OCI-LY7 (cell line): ENCODE measurements around the gene ELMO1. TPM values are rescaled to one million over a fixed set of nuclear protein-coding genes. Genes with fewer than 3 reads are reported as not detected.

Source experiments
- BruUV-seq: library from RNA; stranded (reverse); fragments of 400-500 nt; replicated peaks from 2 replicates; lab custom pipeline; 2021; lab: Mats Ljungman, UMichigan
- CTCF ChIA-PET: fragments of 300-600 bp; sonication (Branson Sonifier 250); formaldehyde crosslinking; loops from one replicate; lab custom pipeline; 2022; ENCODE audit warnings: antibody characterized with exemption; ENCODE audit not compliant: unreplicated experiment; lab: Charles Lee
- POLR2A ChIA-PET: fragments of 300-600 bp; sonication (Branson Sonifier 250); formaldehyde crosslinking; loops from one replicate; lab custom pipeline; 2022; ENCODE audit warnings: antibody characterized with exemption; lab: Charles Lee
- DNase-seq: peaks from one replicate; pipeline ENCODE4 v3.0.0-alpha.2; 2015; ENCODE audit warnings: low spot score
- H2AFZ ChIP-seq: fragments of 200-600 bp; sonication (generic), shearing (Covaris generic); 2 replicates; pipeline ENCODE4 v1.6.1; 2014; ENCODE audit warnings: mild to moderate bottlenecking, antibody characterized with exemption, low read length, moderate library complexity
- H3K27ac ChIP-seq: fragments of 200-600 bp; sonication (generic); 2 replicates; pipeline ENCODE4 v1.5.1; 2014; ENCODE audit warnings: mixed run types, low read depth, mild to moderate bottlenecking, moderate library complexity, low read length, inconsistent platforms; ENCODE audit not compliant: poor library complexity, severe bottlenecking
- H3K36me3 ChIP-seq: fragments of 200-600 bp; sonication (generic); 2 replicates; pipeline ENCODE4 v1.6.1; 2014; ENCODE audit warnings: mild to moderate bottlenecking, antibody characterized with exemption, low read length, moderate library complexity, mixed read lengths; ENCODE audit not compliant: insufficient read depth
- H3K4me1 ChIP-seq: fragments of 200-600 bp; sonication (generic); 2 replicates; pipeline ENCODE4 v1.5.1; 2014; ENCODE audit warnings: mild to moderate bottlenecking, low read length; ENCODE audit not compliant: insufficient read depth, poor library complexity, severe bottlenecking
- H3K4me2 ChIP-seq: fragments of 200-600 bp; sonication (generic); 2 replicates; pipeline ENCODE4 v1.6.1; 2014; ENCODE audit warnings: mild to moderate bottlenecking, low read length
- H3K4me3 ChIP-seq: fragments of 200-600 bp; sonication (generic); 2 replicates; pipeline ENCODE4 v1.5.1; 2014; ENCODE audit warnings: mild to moderate bottlenecking, low read depth, low read length; ENCODE audit not compliant: poor library complexity, severe bottlenecking
- H3K79me2 ChIP-seq: fragments of 200-600 bp; sonication (generic); 2 replicates; pipeline ENCODE4 v1.6.1; 2016; ENCODE audit warnings: low read depth, mild to moderate bottlenecking, low read length, moderate library complexity, mixed read lengths; ENCODE audit not compliant: insufficient read depth
- H3K9me2 ChIP-seq: fragments of 200-600 bp; sonication (generic); 2 replicates; pipeline ENCODE4 v1.6.1; 2016; ENCODE audit warnings: mild to moderate bottlenecking, low read length, mixed read lengths; ENCODE audit not compliant: insufficient read depth
- H3K9me3 ChIP-seq: fragments of 200-600 bp; sonication (generic); 2 replicates; pipeline ENCODE4 v1.6.1; 2014; ENCODE audit warnings: mild to moderate bottlenecking, mixed run types, low read length, mixed read lengths
- H4K20me1 ChIP-seq: fragments of 200-600 bp; sonication (generic); 2 replicates; pipeline ENCODE4 v1.6.1; 2014; ENCODE audit warnings: mild to moderate bottlenecking, antibody characterized with exemption, low read length, moderate library complexity, mixed read lengths; ENCODE audit not compliant: insufficient read depth
- EZH2phosphoT487 ChIP-seq: fragments of 200-600 bp; sonication (generic); IDR thresholded peaks from 2 replicates; pipeline ENCODE4 v1.6.1; 2018; ENCODE audit warnings: low read depth, borderline replicate concordance, mild to moderate bottlenecking, mixed run types, antibody characterized with exemption, low read length, moderate library complexity, mixed read lengths
- intact Hi-C: fragments of 100-400 bp; cut with micrococcal nuclease; formaldehyde crosslinking; loops from one replicate; pipeline ENCODE4 v1.10.0; 2022; ENCODE audit not compliant: unreplicated experiment
- total RNA-seq, 2 experiments: library from RNA; depleted of rRNA in 1 of 2; stranded (reverse); fragments of >200 nt in 1 of 2; shearing (Covaris generic) in 1 of 2; gene quantifications; 2 replicates each; pipeline ENCODE4 v1.2.3, GENCODE V29; 2014 to 2022
- TF ChIP-seq, protein P1 (sequence below): fragments of 200-600 bp; sonication (generic); conservative IDR thresholded peaks from 2 replicates; pipeline ENCODE4 v1.5.1; 2014; ENCODE audit warnings: mild to moderate bottlenecking, antibody characterized with exemption, low read length, moderate library complexity, mixed read lengths

Gene ELMO1
- total RNA-seq, 2 experiments from 2014 or later: 101 to 103 TPM

GRCh38 chr7:36904802-36905201 is 543.9 kb downstream of the ELMO1 start:
- ChIA-PET CTCF (no interaction called here), POLR2A (interaction anchor here (1.2 to 1.7 kb wide), 2 partner anchors 10 to 23 kb away, joined by 3 read pairs; no protein-coding TSS in a partner anchor)
- no peak for DNase-seq
- no peaks in the 10 kb centered on the region for H3K79me2 ChIP-seq
- H2AFZ ChIP-seq: no peak overlapping the region
- intact Hi-C loops: no loop called here
- BruUV-seq: no TSS peak
- TF ChIP-seq EZH2phosphoT487: no peak
- TF ChIP-seq, protein P1, sequence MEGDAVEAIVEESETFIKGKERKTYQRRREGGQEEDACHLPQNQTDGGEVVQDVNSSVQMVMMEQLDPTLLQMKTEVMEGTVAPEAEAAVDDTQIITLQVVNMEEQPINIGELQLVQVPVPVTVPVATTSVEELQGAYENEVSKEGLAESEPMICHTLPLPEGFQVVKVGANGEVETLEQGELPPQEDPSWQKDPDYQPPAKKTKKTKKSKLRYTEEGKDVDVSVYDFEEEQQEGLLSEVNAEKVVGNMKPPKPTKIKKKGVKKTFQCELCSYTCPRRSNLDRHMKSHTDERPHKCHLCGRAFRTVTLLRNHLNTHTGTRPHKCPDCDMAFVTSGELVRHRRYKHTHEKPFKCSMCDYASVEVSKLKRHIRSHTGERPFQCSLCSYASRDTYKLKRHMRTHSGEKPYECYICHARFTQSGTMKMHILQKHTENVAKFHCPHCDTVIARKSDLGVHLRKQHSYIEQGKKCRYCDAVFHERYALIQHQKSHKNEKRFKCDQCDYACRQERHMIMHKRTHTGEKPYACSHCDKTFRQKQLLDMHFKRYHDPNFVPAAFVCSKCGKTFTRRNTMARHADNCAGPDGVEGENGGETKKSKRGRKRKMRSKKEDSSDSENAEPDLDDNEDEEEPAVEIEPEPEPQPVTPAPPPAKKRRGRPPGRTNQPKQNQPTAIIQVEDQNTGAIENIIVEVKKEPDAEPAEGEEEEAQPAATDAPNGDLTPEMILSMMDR: no peak
- no peaks in the 10 kb centered on the region for H4K20me1 ChIP-seq
- H3K4me1 ChIP-seq: no peaks in the 10 kb centered on the region
- H3K9me2 ChIP-seq: no peaks in the 10 kb centered on the region
- H3K4me2 ChIP-seq: no peak overlapping the region
- H3K4me3 ChIP-seq: no peak overlapping the region
- H3K36me3 ChIP-seq: no peaks in the 10 kb centered on the region
- H3K27ac ChIP-seq: no peak overlapping the region
- no peaks in the 10 kb centered on the region for H3K9me3 ChIP-seq

DNA sequence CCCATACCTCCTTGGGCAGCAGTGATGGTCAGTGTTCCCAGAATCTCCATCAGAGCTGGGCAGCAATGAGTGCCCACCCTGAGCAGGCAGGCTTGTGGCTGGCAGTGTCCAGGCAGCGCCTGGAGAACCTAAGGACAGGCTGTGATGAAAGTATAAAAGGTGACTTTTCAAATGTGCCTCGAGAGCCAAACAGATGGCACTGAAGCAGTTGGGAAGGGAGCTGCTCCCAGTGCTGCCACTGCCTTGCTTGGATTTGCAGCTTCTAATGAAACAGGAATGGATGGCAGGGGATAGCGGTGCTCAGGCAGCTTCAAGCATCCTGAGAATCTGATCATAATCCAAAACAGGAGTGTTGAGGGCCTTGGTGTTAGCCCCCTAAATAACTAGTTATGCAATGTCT is 544.6 kb downstream of the ELMO1 start:
- POLR2A ChIA-PET: interaction anchor here (1.1 to 1.7 kb wide), 2 partner anchors 9 to 11 kb away, joined by 3 to 4 read pairs; no protein-coding TSS in a partner anchor
- no TSS peak for BruUV-seq
- Histone ChIP-seq H3K4me3 (no peak overlapping the region), H3K27ac (no peak overlapping the region), H3K4me2 (no peak overlapping the region), H3K4me1 (no peaks in the 10 kb centered on the region), H4K20me1 (no peaks in the 10 kb centered on the region), H3K9me3 (no peaks in the 10 kb centered on the region), H3K9me2 (no peaks in the 10 kb centered on the region), H2AFZ (no peak overlapping the region), H3K79me2 (no peaks in the 10 kb centered on the region), H3K36me3 (no peaks in the 10 kb centered on the region)
- CTCF ChIA-PET: no interaction called here
- intact Hi-C loops: no loop called here
- no peak for DNase-seq
- no peak for TF ChIP-seq EZH2phosphoT487
- TF ChIP-seq, protein P1: no peak

DNA sequence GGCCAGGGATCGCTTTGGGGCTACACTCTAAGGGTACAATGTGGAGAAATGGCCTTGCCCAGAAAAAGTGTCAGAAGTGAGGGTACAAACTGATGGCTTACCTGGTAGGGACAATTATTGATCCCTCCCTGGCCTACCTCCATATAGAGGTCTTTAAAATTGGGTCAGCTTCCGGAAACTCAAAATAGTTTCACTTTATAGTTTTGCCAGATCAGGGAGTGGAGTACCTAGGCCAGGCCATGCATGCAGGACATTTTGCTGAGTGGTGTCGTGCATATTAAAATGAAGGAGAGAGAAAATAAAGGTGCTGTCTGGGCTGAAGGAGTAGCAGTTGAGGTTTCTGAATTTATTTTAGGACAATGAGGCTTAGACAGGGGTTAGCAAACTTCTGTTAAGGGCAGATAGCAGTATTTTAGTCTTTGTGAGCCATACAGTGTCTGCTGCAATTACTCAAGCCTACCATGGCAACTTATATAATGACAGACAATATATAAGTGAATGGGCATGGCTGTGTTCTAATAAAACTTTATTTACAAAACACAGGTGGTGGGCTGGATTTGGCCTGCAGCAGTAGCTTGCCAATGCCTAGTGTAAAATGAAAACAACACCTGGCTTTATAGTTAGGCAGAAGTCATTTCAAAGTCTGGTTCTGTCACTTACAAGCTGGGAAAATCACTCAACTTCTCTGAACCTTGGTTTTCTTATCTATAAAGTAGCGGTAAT is 547.5 kb downstream of the ELMO1 start:
- no peaks in the 10 kb centered on the region for H3K79me2 ChIP-seq
- no peak for TF ChIP-seq EZH2phosphoT487
- TF ChIP-seq, protein P1: no peak
- ChIA-PET CTCF (no interaction called here), POLR2A (no interaction called here)
- no peak overlapping the region for H3K27ac ChIP-seq
- H3K36me3 ChIP-seq: no peaks in the 10 kb centered on the region
- H3K9me2 ChIP-seq: no peaks in the 10 kb centered on the region
- H3K4me2 ChIP-seq: no peak overlapping the region
- no TSS peak for BruUV-seq
- H3K9me3 ChIP-seq: no peaks in the 10 kb centered on the region
- H2AFZ ChIP-seq: no peak overlapping the region
- no peak overlapping the region for H3K4me3 ChIP-seq
- H3K4me1 ChIP-seq: no peaks in the 10 kb centered on the region
- DNase-seq: no peak
- H4K20me1 ChIP-seq: no peaks in the 10 kb centered on the region
- intact Hi-C loops: no loop called here
